Urothelium cell line (cell line): Measurements from ENCODE around the gene GPR176.

Experiments
- DNase-seq: peaks from one replicate; pipeline ENCODE4 v3.0.0; 2011; ENCODE audit warnings: low spot score, mixed read lengths
- FAIRE-seq: peaks from 2 replicates; lab custom pipeline; 2011; peaks lifted over from hg19 to GRCh38; lab: Jason Lieb, UNC

Gene GPR176

DNA sequence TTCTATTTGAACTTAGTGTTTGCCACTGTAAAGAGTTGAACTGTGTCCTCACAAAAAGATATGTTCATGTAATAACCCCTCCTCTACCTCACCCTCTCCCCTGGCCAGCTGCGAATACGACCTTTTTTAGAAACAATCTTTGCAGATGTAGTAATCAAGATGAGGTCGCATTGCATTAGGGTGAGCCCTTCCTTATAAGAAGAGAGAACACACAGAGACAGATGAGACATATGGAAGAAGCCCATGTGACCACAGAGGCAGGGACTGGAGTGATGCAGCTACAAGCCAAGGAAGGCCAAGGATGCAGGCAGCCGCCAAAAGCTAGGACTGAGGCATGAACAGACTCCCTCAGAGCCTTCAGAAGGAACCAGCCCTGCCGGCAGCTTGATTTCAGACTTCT, 27.6 kb downstream of the GPR176 start:
- no peak for FAIRE-seq
- DNase-seq = no peak

DNA sequence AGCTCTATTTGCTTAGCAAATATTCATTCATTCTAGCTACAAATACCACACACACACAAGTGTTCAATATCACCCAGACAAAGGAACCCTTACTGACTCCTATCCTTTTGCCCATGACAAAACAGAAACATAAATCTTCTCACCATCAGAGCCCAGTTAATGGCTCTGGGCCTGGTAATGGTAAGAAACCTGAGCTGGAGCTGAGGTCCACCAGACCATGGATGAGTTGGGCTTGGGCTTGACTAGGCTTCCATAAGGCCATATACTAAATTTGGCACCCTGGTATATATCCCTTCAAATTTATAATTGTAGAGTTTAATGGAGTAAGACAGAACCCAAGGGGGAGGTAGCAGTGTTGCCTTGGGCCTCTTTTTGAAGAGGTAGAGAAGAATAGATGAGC, 29.4 kb downstream of the GPR176 start:
- DNase-seq (no peak), FAIRE-seq (no peak)

DNA sequence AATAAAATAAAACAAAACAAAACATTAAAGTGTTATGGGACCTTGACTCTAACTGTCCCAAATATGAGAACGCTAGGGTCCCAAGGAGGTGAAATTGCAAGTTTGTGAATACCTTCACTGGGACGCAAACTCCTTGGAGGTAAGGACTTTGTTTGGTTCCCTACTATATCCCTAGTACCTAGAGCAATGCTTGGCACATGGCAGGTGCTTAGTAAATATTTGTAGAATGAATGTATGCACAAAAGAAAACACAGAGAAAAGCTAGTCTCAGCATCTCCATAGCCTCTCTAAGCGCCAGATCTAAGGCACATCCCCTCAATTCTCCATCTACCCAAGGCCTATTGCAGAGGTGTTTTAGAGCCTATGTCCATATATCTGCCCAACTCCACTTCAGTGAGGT, 30.5 kb downstream of the GPR176 start:
- no peak for DNase-seq
- FAIRE-seq = no peak

- DNase-seq (no peak), FAIRE-seq (no peak)
Measured at GRCh38 chr15:39888809-39889208, 31.3 kb downstream of the GPR176 start.

DNA sequence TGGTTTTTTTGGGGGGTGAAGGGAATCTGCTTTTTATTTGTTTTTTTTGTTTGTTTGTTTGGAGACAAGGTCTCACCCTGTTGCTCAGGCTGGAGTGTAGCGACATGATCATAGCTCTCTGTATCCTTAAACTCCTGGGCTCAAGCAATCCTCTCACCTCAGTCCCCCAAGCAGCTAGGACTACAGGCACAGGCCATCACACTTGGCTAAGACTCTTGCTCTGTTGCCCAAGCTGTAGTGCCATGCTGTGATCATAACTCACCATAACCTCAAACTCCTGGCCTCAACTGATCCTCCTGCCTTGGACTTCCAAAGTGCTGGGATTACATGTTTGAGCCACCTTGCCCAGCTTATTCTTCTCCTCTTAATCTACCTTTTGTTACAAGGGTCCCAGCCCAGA, 31.8 kb downstream of the GPR176 start:
- FAIRE-seq (no peak), DNase-seq (no peak)

- FAIRE-seq (no peak), DNase-seq (no peak)
Measured at GRCh38 chr15:39887832-39888231, 32.2 kb downstream of the GPR176 start.

GRCh38 chr15:39887211-39887610, 32.9 kb downstream of the GPR176 start:
- no peak for FAIRE-seq
- DNase-seq = no peak

DNA sequence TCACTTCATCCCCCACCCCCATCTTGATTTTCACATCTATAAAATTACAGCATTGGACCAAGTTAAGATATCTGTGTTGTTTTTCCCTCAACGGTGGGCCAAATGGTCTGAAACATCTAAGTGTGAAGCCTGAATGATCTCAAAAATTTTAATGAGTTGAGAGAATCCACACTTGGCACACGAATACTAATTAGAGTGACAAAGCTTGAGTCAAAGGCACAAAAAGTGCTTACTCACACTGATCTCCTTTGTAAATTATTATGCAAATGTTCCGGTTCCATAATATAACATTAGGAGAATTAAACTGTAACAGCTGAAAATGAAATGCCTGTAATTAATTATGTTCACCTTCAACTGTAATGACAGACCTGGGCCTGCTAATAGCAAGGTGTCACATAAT, 33.6 kb downstream of the GPR176 start:
- DNase-seq (no peak), FAIRE-seq (no peak)

DNA sequence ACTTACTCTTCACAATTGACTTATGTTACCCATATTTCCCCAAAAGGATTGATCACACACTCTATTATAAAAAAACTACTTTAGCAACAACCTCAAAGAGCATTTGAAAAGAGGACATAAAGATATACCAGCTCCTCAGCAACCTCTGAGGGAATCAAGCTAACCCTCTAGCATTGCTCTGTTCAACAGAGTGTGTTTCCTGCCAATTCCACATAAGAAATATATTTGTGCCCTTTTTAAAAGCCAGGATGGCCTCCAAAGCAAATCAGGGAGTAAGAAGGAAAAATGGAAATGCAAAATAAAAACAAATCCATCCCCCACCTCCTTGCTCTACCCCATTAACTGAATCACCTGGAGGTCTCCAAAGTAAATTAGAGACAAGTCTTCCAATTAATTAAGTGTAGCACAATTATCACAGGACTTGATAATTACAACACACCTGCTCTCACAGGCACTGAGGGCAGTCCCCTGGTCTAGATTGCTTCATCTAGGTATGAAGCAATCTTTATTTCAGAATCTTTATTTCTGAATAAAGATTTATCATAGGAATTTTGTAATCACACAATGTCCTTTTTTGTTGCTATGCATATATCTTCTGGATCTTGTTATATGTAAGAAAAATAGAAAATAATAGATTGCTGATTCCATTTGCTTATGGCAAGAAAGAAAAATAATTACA, 34.8 kb downstream of the GPR176 start:
- DNase-seq (no peak), FAIRE-seq (no peak)

- FAIRE-seq = no peak
- no peak for DNase-seq
Measured at GRCh38 chr15:39884351-39884750, 35.7 kb downstream of the GPR176 start.

DNA sequence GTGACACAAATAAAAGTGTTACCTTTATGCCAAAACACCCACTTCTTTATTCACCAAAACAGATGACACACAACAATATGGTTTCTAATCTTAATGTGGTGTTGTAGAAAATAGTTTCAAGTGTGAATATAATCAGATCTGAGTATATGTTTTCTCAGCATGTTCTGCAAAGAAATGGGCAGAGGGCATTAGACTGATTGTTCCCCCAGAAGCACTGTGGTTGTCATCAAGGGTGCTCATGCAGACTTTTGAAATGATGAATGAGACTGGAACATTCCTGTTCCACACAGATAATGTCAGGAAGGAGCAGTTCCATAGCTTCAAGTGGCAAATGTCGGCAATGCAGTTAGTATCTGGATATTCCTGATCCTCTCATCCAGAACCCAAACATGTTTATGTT, 37.5 kb downstream of the GPR176 start:
- no peak for DNase-seq
- no peak for FAIRE-seq

DNA sequence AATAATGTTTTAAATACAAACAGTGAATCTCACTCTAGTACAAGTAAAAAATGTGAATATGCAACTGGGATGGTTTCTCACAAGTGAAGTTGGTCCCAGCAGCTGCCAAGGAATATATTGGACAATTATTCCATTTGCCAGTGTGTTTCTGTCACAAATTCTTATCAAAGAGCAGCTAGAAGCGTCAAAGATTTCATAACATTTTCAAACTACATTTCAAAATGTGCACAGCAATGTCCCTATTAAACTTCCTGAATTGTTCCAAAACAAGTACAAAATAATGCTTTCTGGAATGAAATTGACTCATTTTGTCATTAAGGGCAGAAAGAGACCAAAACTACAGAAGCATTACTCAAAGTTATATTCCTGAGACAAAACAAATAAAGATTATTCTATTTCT, 38.3 kb downstream of the GPR176 start:
- FAIRE-seq (no peak), DNase-seq (no peak)

DNA sequence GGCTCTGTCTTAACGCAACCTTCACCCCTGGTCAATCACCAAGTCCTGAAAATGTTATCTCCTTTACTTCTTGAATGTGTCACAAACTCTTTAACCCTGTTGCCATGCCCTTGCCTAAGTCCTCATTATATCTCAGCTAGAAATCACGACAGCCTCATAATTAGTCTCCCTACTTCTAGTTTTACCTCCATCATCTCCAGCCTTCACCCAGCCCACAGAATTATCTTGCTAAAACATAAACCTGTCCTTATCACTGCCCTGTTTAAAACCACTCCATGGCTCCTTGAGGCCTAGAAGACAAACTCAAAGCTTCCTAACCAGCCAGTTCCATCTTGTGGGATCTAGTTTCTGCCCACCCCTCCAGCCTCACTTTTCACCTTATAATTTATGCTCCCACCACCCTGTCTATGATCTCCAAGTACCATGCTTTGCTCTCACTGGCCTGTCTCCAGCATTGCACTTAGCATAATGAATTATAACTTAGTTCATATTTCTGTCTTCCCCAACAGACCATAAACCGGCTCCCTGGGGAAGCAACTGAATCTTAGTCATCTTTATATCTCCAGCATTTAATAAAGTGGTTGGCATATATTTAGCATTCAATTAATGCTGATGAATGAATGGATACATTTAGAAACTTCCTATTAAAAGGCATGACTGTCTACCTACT, 39.2 kb downstream of the GPR176 start:
- DNase-seq = no peak
- no peak for FAIRE-seq

- DNase-seq (no peak), FAIRE-seq (no peak)
Measured at GRCh38 chr15:39878406-39878785, 41.7 kb downstream of the GPR176 start.

- FAIRE-seq (no peak), DNase-seq (peak; percentile 17)
Measured at GRCh38 chr15:39874890-39875549, 45.0 kb downstream of the GPR176 start.

GRCh38 chr15:39873978-39874377, 46.1 kb downstream of the GPR176 start:
- FAIRE-seq = no peak
- no peak for DNase-seq

DNA sequence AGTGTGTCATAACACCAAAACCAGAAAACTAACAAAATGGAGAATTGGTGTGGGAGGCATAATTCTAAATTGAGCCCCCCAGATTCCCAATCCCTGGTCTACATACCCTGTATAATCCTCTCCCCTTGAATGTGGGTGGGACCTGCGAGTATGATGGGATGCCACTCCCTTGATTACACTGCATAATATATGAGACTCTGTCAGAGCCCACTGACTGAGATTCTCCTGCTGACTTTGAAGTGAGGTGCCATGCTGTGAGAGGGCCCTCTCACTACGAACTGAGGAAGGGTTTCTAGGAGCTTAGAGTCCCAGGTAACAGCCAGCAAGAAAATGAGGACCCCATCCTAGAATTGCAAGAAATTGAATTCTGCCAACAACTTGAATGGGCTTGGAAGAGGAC, 49.5 kb downstream of the GPR176 start:
- FAIRE-seq (no peak), DNase-seq (no peak)

DNA sequence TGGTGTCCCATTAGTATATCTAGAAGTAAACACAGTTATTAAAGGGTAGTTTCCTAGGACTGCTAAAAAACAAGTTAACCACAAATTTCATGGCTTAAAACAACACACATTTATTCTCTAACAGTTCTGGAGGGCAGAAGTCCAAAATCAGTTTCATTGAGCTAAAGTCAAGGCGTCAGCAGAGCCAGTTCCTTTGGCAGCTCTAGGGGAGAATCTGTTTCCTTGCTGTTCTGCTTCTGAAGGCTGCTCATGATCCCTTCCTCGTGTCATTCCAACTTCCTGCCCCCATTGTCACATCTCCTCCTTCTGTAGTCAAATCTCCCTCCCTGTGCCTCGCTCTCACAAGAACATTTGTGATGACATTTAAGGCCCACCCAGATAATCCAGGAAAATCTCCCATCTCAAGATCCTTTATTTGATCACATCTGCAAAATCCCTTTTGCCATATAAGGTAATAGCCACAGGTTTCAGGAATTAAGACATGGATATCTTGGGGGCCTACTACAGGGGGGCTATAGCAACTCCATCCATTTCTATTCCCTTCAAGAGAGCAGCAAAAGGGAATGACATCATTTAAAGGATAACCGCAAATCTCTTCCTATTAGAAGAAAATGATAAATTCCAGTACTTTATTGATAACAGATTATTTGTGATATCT, 50.1 kb downstream of the GPR176 start:
- FAIRE-seq = no peak

GRCh38 chr15:39869254-39869653, 50.8 kb downstream of the GPR176 start:
- no peak for DNase-seq

More for the DNA sequence above, 50.1 kb downstream of the GPR176 start:
- DNase-seq = no peak

DNA sequence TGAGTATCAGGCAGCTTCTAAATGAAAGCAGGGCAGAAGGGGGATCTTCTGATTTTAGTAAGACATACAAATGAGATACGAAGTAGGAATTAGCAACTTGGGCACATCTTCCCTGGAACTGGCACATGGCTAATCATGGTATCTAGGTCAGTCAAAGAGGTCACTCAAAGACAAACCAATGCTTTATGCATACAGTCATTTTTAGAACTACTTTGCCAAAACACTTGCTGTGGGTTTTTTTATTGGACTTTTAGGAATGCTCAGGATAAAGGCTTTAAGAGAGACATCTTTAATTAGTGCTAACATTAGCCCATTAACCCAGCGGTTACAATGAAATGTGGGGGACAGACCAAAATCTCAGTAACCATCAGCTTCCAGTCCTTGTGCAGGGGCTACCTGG, 51.7 kb downstream of the GPR176 start:
- FAIRE-seq = no peak

More at GRCh38 chr15:39869254-39869653, 50.8 kb downstream of the GPR176 start:
- no peak for FAIRE-seq

DNA sequence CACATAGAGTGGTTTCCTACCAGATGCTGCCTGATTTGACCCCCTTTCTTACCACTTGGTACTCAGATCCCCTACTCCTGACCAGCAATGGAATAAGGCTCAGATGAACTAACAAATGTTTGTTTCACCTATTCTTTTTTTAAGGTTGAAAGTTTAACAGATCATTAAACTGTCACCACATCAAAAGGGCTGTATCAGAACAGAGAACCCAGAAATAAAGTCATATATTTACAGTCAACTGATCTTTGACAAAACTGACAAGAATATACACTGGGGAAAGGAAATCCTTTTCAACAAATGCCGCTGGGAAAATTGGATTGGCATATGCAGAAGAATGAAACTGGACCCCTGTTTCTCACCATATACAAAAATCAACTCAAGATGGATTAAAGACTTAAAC, 56.0 kb downstream of the GPR176 start:
- DNase-seq = no peak
- no peak for FAIRE-seq

More for the DNA sequence above, 51.7 kb downstream of the GPR176 start:
- no peak for DNase-seq

GRCh38 chr15:39860871-39861270, 59.2 kb downstream of the GPR176 start:
- no peak for DNase-seq
- no peak for FAIRE-seq
